Heart left ventricle (tissue), 16 donors: ENCODE results near the gene AASDHPPT. TPM values are rescaled to one million over a fixed set of nuclear protein-coding genes. Genes with fewer than 3 reads are reported as not detected.
"Not testable (repeated sequence)": the region's sequence is repeated elsewhere in the genome, so short reads cannot be mapped to it uniquely, and the experiment has no call there.

Experiments
- ATAC-seq, 4 donors: fragments of 200-7000 bp; cut with Tn5 transposase; one replicate each; pipeline ENCODE4 v1.9.1; 2020 to 2022; ENCODE audit warnings: moderate library complexity in 4 of 4, mild to moderate bottlenecking in 3 of 4, moderate number of reproducible peaks in 1 of 4
- DNase-seq, 5 donors: peaks; one replicate each; pipeline ENCODE4 v3.0.0-alpha.2; 2020
- H3K27ac ChIP-seq, 12 donors: fragments of 200-600 bp; sonication (generic) in 4 of 12; one replicate each; pipeline versions ENCODE4 v1.5.0 to v1.8.0; 2016 to 2022; ENCODE audit warnings: mild to moderate bottlenecking in 2 of 12
- H3K27me3 ChIP-seq, 9 donors: fragments of 200-600 bp; sonication (generic) in 2 of 9; one replicate each; pipeline versions ENCODE4 v1.5.1 to v1.8.0; 2016 to 2022; ENCODE audit warnings: mild to moderate bottlenecking in 3 of 9
- H3K36me3 ChIP-seq, 9 donors: fragments of 200-600 bp; sonication (generic) in 2 of 9; one replicate each; pipeline versions ENCODE4 v1.5.0 to v1.8.0; 2018 to 2022; ENCODE audit warnings: mild to moderate bottlenecking in 2 of 9
- H3K4me1 ChIP-seq, 12 donors: fragments of 200-600 bp; sonication (generic) in 4 of 12; one replicate each; pipeline versions ENCODE4 v1.5.0 to v1.8.0; 2016 to 2022; ENCODE audit warnings: mild to moderate bottlenecking in 3 of 12
- H3K4me3 ChIP-seq, 12 donors: fragments of 200-600 bp; sonication (generic) in 4 of 12; one replicate each; pipeline versions ENCODE4 v1.5.0 to v1.8.0; 2017 to 2022; ENCODE audit warnings: mild to moderate bottlenecking in 9 of 12, moderate library complexity in 4 of 12
- H3K9me3 ChIP-seq, 12 donors: fragments of 200-600 bp; sonication (generic) in 4 of 12; one replicate each; pipeline versions ENCODE4 v1.5.0 to v1.8.0; 2016 to 2022; ENCODE audit warnings: mild to moderate bottlenecking in 1 of 12
- CTCF ChIP-seq, 12 donors: fragments of 200-600 bp; sonication (generic) in 4 of 12; IDR thresholded peaks; one replicate each; pipeline versions ENCODE4 v1.5.0 to v1.8.0; 2018 to 2022; ENCODE audit warnings: antibody characterized with exemption in 12 of 12, mild to moderate bottlenecking in 5 of 12
- POLR2A ChIP-seq, 2 donors: fragments of 450-650 bp; IDR thresholded peaks; one replicate each; pipeline ENCODE4 v1.6.1; 2017; ENCODE audit warnings: antibody characterized with exemption in 2 of 2, mild to moderate bottlenecking in 2 of 2, moderate library complexity in 2 of 2
- WGBS, 4 donors: extraction: QIAGEN DNeasy Blood & Tissue Kit in 2 of 4; methylation state at CpG; one replicate each; pipeline versions ENCODE4 v1.1.5 to v1.1.7; 2013 to 2018; 5-methylcytosine and 5-hydroxymethylcytosine counted together
- intact Hi-C, 10 donors: fragments of 100-400 bp; cut with DNase I; formaldehyde crosslinking; loops; one replicate each; pipeline versions ENCODE4 v1.11.1 to v1.14.2; 2022
- polyA plus RNA-seq, 2 donors: library from polyadenylated mRNA; stranded (reverse); fragments of 200-250 nt; gene quantifications; one replicate each; pipeline ENCODE4 v1.2.3, GENCODE V29; 2013
- total RNA-seq, 9 donors: library from RNA; depleted of rRNA in 2 of 9; stranded (reverse); fragments of >200 nt in 2 of 9; fragmentation: NEBNext Ultra II Directional in 3 of 9; extraction: Animal tissue kit (Norgen Biotek cat#: 25700) in 3 of 9; gene quantifications; one replicate each; pipeline versions ENCODE4 v1.1.0 to v1.2.4, GENCODE V29; 2016 to 2023
- donor health status: ischemic (EF 13 %, LVEDD 7.1; RV severe dilation, severe dysfunction).
- donor health status: healthy with polysubstance abuse.
- donor health status: DM: no; HTN: yes; CAD: no.
- donor health status: DM: no; HTN: no; CAD: no.
- donor health status: ischemic (EF 25% LVEDD 6.9; RV normal size, moderate dysfunction).
- donor health status: ischemic (EF 25% LVEDD 5.7; RV mildly dilated, moderate dysfunction).
- donor health status: healthy.
- donor health status: DM: yes; HTN: yes; CAD: no.
- donor health status: ischemic (EF 35%, LVEDD 5.7; RV mildly dilated, moderate dysfunction).
- donor health status: nonischemic (EF 11% LVEDD 7.7; RV severe dilation, severe dysfunction).
- donor health status: DM: yes; HTN: yes; CAD: no.
- donor health status: PGD.
- donor health status: ischemic (EF 29% LVEDD 5.4; RV normal size, mild dysfunction).
- donor health status: nonischemic (EF 23%, LVEDD 6.1; RV moderate dilation, normal function).

The AASDHPPT gene
- total and polyA plus RNA-seq, 11 donors, result 14.6 to 42.8 (median 36.4) TPM

GRCh38 chr11:106049727-106050476, 27.6 kb upstream of the AASDHPPT start:
- WGBS, 4 donors, result 80 to 87% (median 86%) methylated on average over 5 of the region's 5 CpGs
- no peak overlapping the region for H3K27ac ChIP-seq

GRCh38 chr11:106051103-106051502, 26.4 kb upstream of the AASDHPPT start:
- Histone ChIP-seq H3K4me3 (no peak overlapping the region), H3K27me3 (no peaks in the 10 kb centered on the region), H3K9me3 (no peaks in the 10 kb centered on the region), H3K27ac (no peak overlapping the region), H3K36me3 (peaks cover 0 to 13% (median 0%) of the 10 kb centered on the region in 9 donors), H3K4me1 (no peaks in the 10 kb centered on the region)
- intact Hi-C loops, result no loop called here
- ATAC-seq, result no peak
- DNase-seq, result no peak
- 62 to 66% (median 64%) methylated on average over 2 of the region's 2 CpGs for WGBS, 4 donors
- no peak for TF ChIP-seq POLR2A (IDR thresholded peaks at IDR 0.05)
- TF ChIP-seq CTCF (IDR thresholded peaks at IDR 0.05), result no peak

More at GRCh38 chr11:106049727-106050476, 27.6 kb upstream of the AASDHPPT start:
- Histone ChIP-seq H3K9me3 (no peaks in the 10 kb centered on the region), H3K27me3 (no peaks in the 10 kb centered on the region), H3K4me1 (no peaks in the 10 kb centered on the region), H3K36me3 (peaks cover 0 to 10% (median 0%) of the 10 kb centered on the region in 9 donors), H3K4me3 (no peak overlapping the region)
- ATAC-seq (no peak), DNase-seq (no peak)
- intact Hi-C loops, result no loop called here
- TF ChIP-seq POLR2A (IDR thresholded peaks at IDR 0.05) (no peak), CTCF (IDR thresholded peaks at IDR 0.05) (no peak)

GRCh38 chr11:106058377-106058776, 19.1 kb upstream of the AASDHPPT start:
- H3K27me3 ChIP-seq, DNase-seq, H3K9me3 ChIP-seq, H3K4me3 ChIP-seq, H3K27ac ChIP-seq, H3K4me1 ChIP-seq, ATAC-seq, intact Hi-C loops: not testable (repeated sequence)
- H3K36me3 ChIP-seq, result peaks cover 0 to 23% (median 0%) of the 10 kb centered on the region in 9 donors
- 90 to 99% (median 98%) methylated on average over 14 of the region's 14 CpGs for WGBS, 4 donors

- TF ChIP-seq POLR2A (IDR thresholded peaks at IDR 0.05) (no peak), CTCF (IDR thresholded peaks at IDR 0.05) (no peak)
- no peak for ATAC-seq
- WGBS, 4 donors, result 89 to 98% (median 96%) methylated on average over 1 of the region's 1 CpG
- Histone ChIP-seq H3K4me1 (no peaks in the 10 kb centered on the region), H3K36me3 (peaks cover 0 to 13% (median 0%) of the 10 kb centered on the region in 9 donors), H3K9me3 (no peaks in the 10 kb centered on the region), H3K4me3 (no peak overlapping the region), H3K27ac (no peak overlapping the region), H3K27me3 (no peaks in the 10 kb centered on the region)
- intact Hi-C loops, result no loop called here
- no peak for DNase-seq
These were observed 17.8 kb upstream of the AASDHPPT start for GRCh38 chr11:106059617-106060016.
